Neural cell (in vitro differentiated cells): ENCODE data around the gene EEF2K. TPM values are rescaled to one million over a fixed set of nuclear protein-coding genes. Genes with fewer than 3 reads are reported as not detected.

Experiments used
- H2AFZ ChIP-seq: fragments of 200-600, 300-800 bp; sonication (generic), shearing (Covaris generic); 2 replicates; pipeline ENCODE4 v1.6.0; 2014; ENCODE audit warnings: low read depth, mild to moderate bottlenecking, antibody characterized with exemption, low read length, moderate library complexity
- H3F3A ChIP-seq: fragments of 200-600 bp; shearing (Covaris generic); 2 replicates; pipeline ENCODE4 v1.6.1; 2016; ENCODE audit warnings: mild to moderate bottlenecking, moderate library complexity, mixed read lengths, antibody characterized with exemption, low read length; ENCODE audit not compliant: insufficient read depth, poor library complexity, severe bottlenecking
- H3K27ac ChIP-seq: fragments of 200-600, 300-800 bp; sonication (generic), shearing (Covaris generic); 2 replicates; pipeline ENCODE4 v1.5.1; 2014; ENCODE audit warnings: mild to moderate bottlenecking, low read length, moderate library complexity
- H3K27me3 ChIP-seq: fragments of 300-800, 200-600 bp; sonication (generic), shearing (Covaris generic); 2 replicates; pipeline ENCODE4 v1.6.0; 2014; ENCODE audit warnings: mild to moderate bottlenecking, low read depth, low read length, moderate library complexity; ENCODE audit not compliant: insufficient read depth
- H3K36me3 ChIP-seq: fragments of 300-800, 200-600 bp; sonication (generic), shearing (Covaris generic); 2 replicates; pipeline ENCODE4 v1.5.1; 2014; ENCODE audit warnings: mild to moderate bottlenecking, antibody characterized with exemption, low read length, moderate library complexity; ENCODE audit not compliant: insufficient read depth
- H3K4me2 ChIP-seq: fragments of 300-800, 200-600 bp; sonication (generic), shearing (Covaris generic); 2 replicates; pipeline ENCODE4 v1.6.0; 2014; ENCODE audit warnings: mild to moderate bottlenecking, low read length
- H3K4me3 ChIP-seq: fragments of 300-800, 200-600 bp; sonication (generic), shearing (Covaris generic); 2 replicates; pipeline ENCODE4 v1.5.1; 2014; ENCODE audit warnings: mild to moderate bottlenecking, low read length, moderate library complexity
- H3K79me2 ChIP-seq: fragments of 200-600 bp; shearing (Covaris generic); replicated peaks from 2 replicates; pipeline ENCODE4 v1.6.0; 2014; ENCODE audit warnings: mild to moderate bottlenecking, low read length, moderate library complexity; ENCODE audit not compliant: insufficient read depth
- H3K9ac ChIP-seq: fragments of 300-800, 200-600 bp; sonication (generic), shearing (Covaris generic); 2 replicates; pipeline ENCODE4 v1.6.1; 2016; ENCODE audit warnings: mild to moderate bottlenecking, low read length, mixed read lengths
- H3K9me2 ChIP-seq: fragments of 200-600 bp; shearing (Covaris generic); 2 replicates; pipeline ENCODE4 v1.6.1; 2016; ENCODE audit warnings: mild to moderate bottlenecking, low read length, mixed read lengths; ENCODE audit not compliant: insufficient read depth
- H3K9me3 ChIP-seq: fragments of 200-600, 300-800 bp; sonication (generic), shearing (Covaris generic); 2 replicates; pipeline ENCODE4 v1.6.1; 2016; ENCODE audit warnings: mild to moderate bottlenecking, mixed run types, low read length, moderate library complexity, mixed read lengths
- H4K20me1 ChIP-seq: fragments of 200-600 bp; shearing (Covaris generic); 2 replicates; pipeline ENCODE4 v1.6.1; 2016; ENCODE audit warnings: mild to moderate bottlenecking, mixed run types; ENCODE audit not compliant: insufficient read depth
- CTCF ChIP-seq: fragments of 450-650 bp; IDR thresholded peaks from 2 replicates; pipeline ENCODE4 v1.5.1; 2014; ENCODE audit warnings: antibody characterized with exemption, mild to moderate bottlenecking, moderate library complexity; ENCODE audit not compliant: poor library complexity, severe bottlenecking
- EP300 ChIP-seq: fragments of 450-650 bp; conservative IDR thresholded peaks from 2 replicates; pipeline ENCODE4 v1.6.1; 2014; ENCODE audit warnings: antibody characterized with exemption, mild to moderate bottlenecking, moderate library complexity; ENCODE audit not compliant: poor library complexity, severe bottlenecking
- EZH2 ChIP-seq: fragments of 200-600, 300-800 bp; shearing (Covaris generic), sonication (generic); IDR thresholded peaks from 2 replicates; pipeline ENCODE4 v1.6.1; 2014; ENCODE audit warnings: antibody characterized with exemption, low read length, borderline replicate concordance, mild to moderate bottlenecking; ENCODE audit not compliant: insufficient read depth, poor library complexity, severe bottlenecking
- MXI1 ChIP-seq: fragments of 450-650 bp; conservative IDR thresholded peaks from 2 replicates; pipeline ENCODE4 v1.6.1; 2014; ENCODE audit warnings: antibody characterized with exemption, mild to moderate bottlenecking; ENCODE audit not compliant: poor library complexity, severe bottlenecking
- POLR2AphosphoS5 ChIP-seq: IDR thresholded peaks from 2 replicates; pipeline ENCODE4 v1.6.1; 2012
- RAD21 ChIP-seq: fragments of 450-650 bp; conservative IDR thresholded peaks from 2 replicates; pipeline ENCODE4 v1.6.1; 2014; ENCODE audit warnings: antibody characterized with exemption, mild to moderate bottlenecking, moderate library complexity
- REST ChIP-seq: IDR thresholded peaks from 2 replicates; pipeline ENCODE4 v1.6.1; 2012; ENCODE audit warnings: borderline replicate concordance
- SMC3 ChIP-seq: fragments of 450-650 bp; conservative IDR thresholded peaks from 2 replicates; pipeline ENCODE4 v1.6.1; 2014; ENCODE audit warnings: antibody characterized with exemption, mild to moderate bottlenecking, moderate library complexity; ENCODE audit not compliant: poor library complexity
- TAF1 ChIP-seq: IDR thresholded peaks from 2 replicates; pipeline ENCODE4 v1.6.1; 2012; ENCODE audit warnings: low read depth
- polyA plus RNA-seq: library from polyadenylated mRNA; depleted of rRNA; stranded (reverse); fragments of >200 nt; gene quantifications from 2 replicates; pipeline ENCODE4 v1.2.3, GENCODE V29; 2014

EEF2K gene
- polyA plus RNA-seq, 1 donor from 2014 or later, result 7.2 TPM

- no peaks in the 10 kb centered on the region for H3K9me2 ChIP-seq
- no peaks in the 10 kb centered on the region for H3F3A ChIP-seq
- no peaks in the 10 kb centered on the region for H3K9me3 ChIP-seq
- H3K4me3 ChIP-seq, result no peak overlapping the region
- no peak overlapping the region for H3K27ac ChIP-seq
- no peak overlapping the region for H2AFZ ChIP-seq
- no peak overlapping the region for H3K4me2 ChIP-seq
- H3K9ac ChIP-seq, result no peak overlapping the region
- no peaks in the 10 kb centered on the region for H3K27me3 ChIP-seq
- no peak for TF ChIP-seq POLR2AphosphoS5
- no peak for TF ChIP-seq RAD21
- no peak for TF ChIP-seq EP300
- no peak for TF ChIP-seq MXI1
- no peak for TF ChIP-seq SMC3
- TF ChIP-seq TAF1, result no peak
- TF ChIP-seq REST, result no peak
- TF ChIP-seq EZH2, result no peak
- no peak for TF ChIP-seq CTCF
- H3K79me2 ChIP-seq, result no peaks in the 10 kb centered on the region
- no peaks in the 10 kb centered on the region for H4K20me1 ChIP-seq
- H3K36me3 ChIP-seq, result no peaks in the 10 kb centered on the region
These were observed 24.7 kb upstream of the EEF2K start for GRCh38 chr16:22181426-22181825.

- H3K9me2 ChIP-seq, result no peaks in the 10 kb centered on the region
- TF ChIP-seq SMC3, result no peak
- no peak for TF ChIP-seq TAF1
- TF ChIP-seq CTCF, result no peak
- TF ChIP-seq RAD21, result no peak
- no peak for TF ChIP-seq EZH2
- no peak for TF ChIP-seq EP300
- no peak for TF ChIP-seq REST
- no peak for TF ChIP-seq MXI1
- no peak for TF ChIP-seq POLR2AphosphoS5
- H3K27ac ChIP-seq, result no peak overlapping the region
- no peak overlapping the region for H3K4me2 ChIP-seq
- H3K9me3 ChIP-seq, result no peaks in the 10 kb centered on the region
- no peak overlapping the region for H3K4me3 ChIP-seq
- no peaks in the 10 kb centered on the region for H3K27me3 ChIP-seq
- H3K9ac ChIP-seq, result no peak overlapping the region
- no peaks in the 10 kb centered on the region for H4K20me1 ChIP-seq
- H3K36me3 ChIP-seq, result no peaks in the 10 kb centered on the region
- no peaks in the 10 kb centered on the region for H3F3A ChIP-seq
- H2AFZ ChIP-seq, result no peak overlapping the region
- H3K79me2 ChIP-seq, result no peaks in the 10 kb centered on the region
These were observed 24.2 kb upstream of the EEF2K start for GRCh38 chr16:22181843-22182242.
